K562 (cell line): ENCODE measurements around the gene HAUS1. TPM values are rescaled to one million over a fixed set of nuclear protein-coding genes. Genes with fewer than 3 reads are reported as not detected.

Experiments
- HCFC1 ChIP-seq: IDR thresholded peaks from 2 replicates; pipeline ENCODE4 v1.6.1; 2012; ENCODE audit warnings: low read depth, low read length, improper control_type of control experiment
- POLR3A ChIP-seq: IDR thresholded peaks from 2 replicates; pipeline ENCODE4 v1.6.1; 2011; ENCODE audit warnings: borderline replicate concordance, mild to moderate bottlenecking, moderate library complexity; ENCODE audit not compliant: insufficient read length, insufficient read depth; ENCODE audit errors: extremely low read depth
- PPARD ChIP-seq: fragments of 250-450 bp; sonication (Bioruptor Pico); IDR thresholded peaks from 2 replicates; pipeline ENCODE4 v1.8.0; 2022; ENCODE audit warnings: inconsistent platforms, mild to moderate bottlenecking, moderate library complexity
- PTTG1 ChIP-seq: fragments of 450-650 bp; IDR thresholded peaks from 2 replicates; pipeline ENCODE4 v1.6.1; 2016; ENCODE audit warnings: low read depth, mild to moderate bottlenecking, missing genetic modification characterization, missing compliant biosample characterization
- RFX7 ChIP-seq: fragments of 250-450 bp; sonication (Bioruptor Pico); IDR thresholded peaks from 2 replicates; pipeline ENCODE4 v1.5.1; 2021; ENCODE audit warnings: mild to moderate bottlenecking
- SIX5 ChIP-seq, 2 experiments: IDR thresholded peaks; 2 replicates each; pipeline ENCODE4 v1.6.1; 2011; ENCODE audit warnings: low read length in 2 of 2, borderline replicate concordance in 1 of 2, low read depth in 1 of 2, mild to moderate bottlenecking in 1 of 2, moderate library complexity in 1 of 2; ENCODE audit not compliant: insufficient read depth in 1 of 2
- SP2 ChIP-seq: IDR thresholded peaks from 2 replicates; pipeline ENCODE4 v1.6.1; 2011; ENCODE audit warnings: mild to moderate bottlenecking, low read depth, low read length, moderate library complexity; ENCODE audit not compliant: poor library complexity, severe bottlenecking; ENCODE audit errors: extremely low read depth
- ZNF175 ChIP-seq: fragments of 200-800 bp; sonication (Bioruptor generic); IDR thresholded peaks from 2 replicates; pipeline ENCODE4 v1.6.1; 2016; ENCODE audit warnings: low read depth, mild to moderate bottlenecking, missing genetic modification characterization, missing compliant biosample characterization
- polyA plus RNA-seq, 8 experiments: library from polyadenylated mRNA; depleted of rRNA in 4 of 8; stranded (reverse) in 5 of 8; unstranded in 3 of 8; fragments of >200 nt; fragmentation: Nextera tagmentation in 2 of 8; fragmentation: Illumina TruSeq in 1 of 8; extraction: Ambion mirVana in 2 of 8; extraction: Trizol in 1 of 8; gene quantifications; 2 replicates each; pipeline versions ENCODE4 v1.2.1 to v1.2.3, GENCODE V29; 2011 to 2014; ENCODE audit warnings: inconsistent platforms in 1 of 8, missing spikeins in 1 of 8
- total RNA-seq, 7 experiments: library from RNA; depleted of rRNA in 6 of 7; stranded (reverse); fragments of >200 nt in 6 of 7; fragmentation: Illumina TruSeq in 2 of 7; extraction: Trizol in 2 of 7; gene quantifications; 2 replicates each; pipeline versions ENCODE4 v1.2.1 to v1.2.3, GENCODE V29; 2011 to 2021; ENCODE audit warnings: low replicate concordance in 1 of 7
- TF ChIP-seq, protein P1 (sequence below): fragments of 450-650 bp; formaldehyde crosslinking; IDR thresholded peaks from 2 replicates; pipeline ENCODE4 v1.4.0; 2022; ENCODE audit warnings: missing genetic modification characterization
- TF ChIP-seq, protein P2 (sequence below): fragments of 450-650 bp; IDR thresholded peaks from 2 replicates; pipeline ENCODE4 v1.6.1; 2017; ENCODE audit warnings: antibody characterized with exemption
- TF ChIP-seq, protein P3 (sequence below): fragments of 250-450 bp; sonication (Bioruptor Pico); IDR thresholded peaks from 2 replicates; pipeline ENCODE4 v1.4.0; 2020
- TF ChIP-seq, protein P4 (sequence below): sonication (generic); formaldehyde crosslinking; IDR thresholded peaks from 2 replicates; pipeline ENCODE4 v1.8.1; 2023; ENCODE audit warnings: mild to moderate bottlenecking, missing genetic modification reagents
- TF ChIP-seq, protein P5 (sequence below): IDR thresholded peaks from 3 replicates; pipeline ENCODE4 v1.6.1; 2011; ENCODE audit warnings: borderline replicate concordance, mild to moderate bottlenecking; ENCODE audit not compliant: insufficient read length, insufficient read depth

The HAUS1 gene
- total and polyA plus RNA-seq, 9 of the 15 experiments (the other 6 are each of a cell fraction or from before 2014, with no cell fraction given): 45.6 to 135 (median 76.3) TPM

DNA sequence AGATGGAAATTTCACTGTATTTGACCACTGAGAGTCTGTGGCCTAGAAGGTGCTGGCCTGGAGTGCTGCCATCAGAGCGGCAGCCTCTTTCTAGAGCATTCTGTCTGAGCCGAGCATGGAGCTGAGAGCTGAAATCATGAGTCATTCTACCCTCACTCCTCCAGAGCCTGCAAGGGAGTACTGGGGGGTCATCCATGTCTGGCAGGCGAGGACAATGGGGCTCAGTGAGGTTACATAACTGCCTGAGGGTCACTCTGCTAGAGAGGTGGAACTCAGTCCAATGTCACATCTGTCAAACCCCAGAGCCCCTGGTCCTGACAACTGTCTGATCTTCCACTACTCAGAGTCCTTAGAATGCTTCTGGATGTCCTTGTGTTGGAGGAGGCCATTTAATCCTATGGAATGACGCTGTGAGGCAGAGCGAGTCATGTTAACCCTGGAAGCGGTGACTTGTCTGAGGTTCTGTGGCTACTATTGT, 65.3 kb downstream of the HAUS1 start (continued):
- TF ChIP-seq, protein P1, sequence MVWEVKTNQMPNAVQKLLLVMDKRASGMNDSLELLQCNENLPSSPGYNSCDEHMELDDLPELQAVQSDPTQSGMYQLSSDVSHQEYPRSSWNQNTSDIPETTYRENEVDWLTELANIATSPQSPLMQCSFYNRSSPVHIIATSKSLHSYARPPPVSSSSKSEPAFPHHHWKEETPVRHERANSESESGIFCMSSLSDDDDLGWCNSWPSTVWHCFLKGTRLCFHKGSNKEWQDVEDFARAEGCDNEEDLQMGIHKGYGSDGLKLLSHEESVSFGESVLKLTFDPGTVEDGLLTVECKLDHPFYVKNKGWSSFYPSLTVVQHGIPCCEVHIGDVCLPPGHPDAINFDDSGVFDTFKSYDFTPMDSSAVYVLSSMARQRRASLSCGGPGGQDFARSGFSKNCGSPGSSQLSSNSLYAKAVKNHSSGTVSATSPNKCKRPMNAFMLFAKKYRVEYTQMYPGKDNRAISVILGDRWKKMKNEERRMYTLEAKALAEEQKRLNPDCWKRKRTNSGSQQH (CRISPR knock-in tag): no peak
- TF ChIP-seq, protein P2, sequence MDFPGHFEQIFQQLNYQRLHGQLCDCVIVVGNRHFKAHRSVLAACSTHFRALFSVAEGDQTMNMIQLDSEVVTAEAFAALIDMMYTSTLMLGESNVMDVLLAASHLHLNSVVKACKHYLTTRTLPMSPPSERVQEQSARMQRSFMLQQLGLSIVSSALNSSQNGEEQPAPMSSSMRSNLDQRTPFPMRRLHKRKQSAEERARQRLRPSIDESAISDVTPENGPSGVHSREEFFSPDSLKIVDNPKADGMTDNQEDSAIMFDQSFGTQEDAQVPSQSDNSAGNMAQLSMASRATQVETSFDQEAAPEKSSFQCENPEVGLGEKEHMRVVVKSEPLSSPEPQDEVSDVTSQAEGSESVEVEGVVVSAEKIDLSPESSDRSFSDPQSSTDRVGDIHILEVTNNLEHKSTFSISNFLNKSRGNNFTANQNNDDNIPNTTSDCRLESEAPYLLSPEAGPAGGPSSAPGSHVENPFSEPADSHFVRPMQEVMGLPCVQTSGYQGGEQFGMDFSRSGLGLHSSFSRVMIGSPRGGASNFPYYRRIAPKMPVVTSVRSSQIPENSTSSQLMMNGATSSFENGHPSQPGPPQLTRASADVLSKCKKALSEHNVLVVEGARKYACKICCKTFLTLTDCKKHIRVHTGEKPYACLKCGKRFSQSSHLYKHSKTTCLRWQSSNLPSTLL: no peak
- no peak for TF ChIP-seq SIX5 (IDR thresholded peaks at IDR 0.05; ENCODE audit: borderline replicate concordance in 1 of 2, insufficient read depth in 1 of 2, low read depth in 1 of 2, low read length in 2 of 2)
- no peak for TF ChIP-seq PTTG1 (tag)
- no peak for TF ChIP-seq SP2
- TF ChIP-seq PPARD (CRISPR knock-in tag): no peak
- TF ChIP-seq, protein P3, sequence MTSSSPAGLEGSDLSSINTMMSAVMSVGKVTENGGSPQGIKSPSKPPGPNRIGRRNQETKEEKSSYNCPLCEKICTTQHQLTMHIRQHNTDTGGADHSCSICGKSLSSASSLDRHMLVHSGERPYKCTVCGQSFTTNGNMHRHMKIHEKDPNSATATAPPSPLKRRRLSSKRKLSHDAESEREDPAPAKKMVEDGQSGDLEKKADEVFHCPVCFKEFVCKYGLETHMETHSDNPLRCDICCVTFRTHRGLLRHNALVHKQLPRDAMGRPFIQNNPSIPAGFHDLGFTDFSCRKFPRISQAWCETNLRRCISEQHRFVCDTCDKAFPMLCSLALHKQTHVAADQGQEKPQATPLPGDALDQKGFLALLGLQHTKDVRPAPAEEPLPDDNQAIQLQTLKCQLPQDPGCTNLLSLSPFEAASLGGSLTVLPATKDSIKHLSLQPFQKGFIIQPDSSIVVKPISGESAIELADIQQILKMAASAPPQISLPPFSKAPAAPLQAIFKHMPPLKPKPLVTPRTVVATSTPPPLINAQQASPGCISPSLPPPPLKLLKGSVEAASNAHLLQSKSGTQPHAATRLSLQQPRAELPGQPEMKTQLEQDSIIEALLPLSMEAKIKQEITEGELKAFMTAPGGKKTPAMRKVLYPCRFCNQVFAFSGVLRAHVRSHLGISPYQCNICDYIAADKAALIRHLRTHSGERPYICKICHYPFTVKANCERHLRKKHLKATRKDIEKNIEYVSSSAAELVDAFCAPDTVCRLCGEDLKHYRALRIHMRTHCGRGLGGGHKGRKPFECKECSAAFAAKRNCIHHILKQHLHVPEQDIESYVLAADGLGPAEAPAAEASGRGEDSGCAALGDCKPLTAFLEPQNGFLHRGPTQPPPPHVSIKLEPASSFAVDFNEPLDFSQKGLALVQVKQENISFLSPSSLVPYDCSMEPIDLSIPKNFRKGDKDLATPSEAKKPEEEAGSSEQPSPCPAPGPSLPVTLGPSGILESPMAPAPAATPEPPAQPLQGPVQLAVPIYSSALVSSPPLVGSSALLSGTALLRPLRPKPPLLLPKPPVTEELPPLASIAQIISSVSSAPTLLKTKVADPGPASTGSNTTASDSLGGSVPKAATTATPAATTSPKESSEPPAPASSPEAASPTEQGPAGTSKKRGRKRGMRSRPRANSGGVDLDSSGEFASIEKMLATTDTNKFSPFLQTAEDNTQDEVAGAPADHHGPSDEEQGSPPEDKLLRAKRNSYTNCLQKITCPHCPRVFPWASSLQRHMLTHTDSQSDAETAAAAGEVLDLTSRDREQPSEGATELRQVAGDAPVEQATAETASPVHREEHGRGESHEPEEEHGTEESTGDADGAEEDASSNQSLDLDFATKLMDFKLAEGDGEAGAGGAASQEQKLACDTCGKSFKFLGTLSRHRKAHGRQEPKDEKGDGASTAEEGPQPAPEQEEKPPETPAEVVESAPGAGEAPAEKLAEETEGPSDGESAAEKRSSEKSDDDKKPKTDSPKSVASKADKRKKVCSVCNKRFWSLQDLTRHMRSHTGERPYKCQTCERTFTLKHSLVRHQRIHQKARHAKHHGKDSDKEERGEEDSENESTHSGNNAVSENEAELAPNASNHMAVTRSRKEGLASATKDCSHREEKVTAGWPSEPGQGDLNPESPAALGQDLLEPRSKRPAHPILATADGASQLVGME (CRISPR knock-in tag): no peak
- no peak for TF ChIP-seq ZNF175 (CRISPR knock-in tag)
- TF ChIP-seq, protein P4, sequence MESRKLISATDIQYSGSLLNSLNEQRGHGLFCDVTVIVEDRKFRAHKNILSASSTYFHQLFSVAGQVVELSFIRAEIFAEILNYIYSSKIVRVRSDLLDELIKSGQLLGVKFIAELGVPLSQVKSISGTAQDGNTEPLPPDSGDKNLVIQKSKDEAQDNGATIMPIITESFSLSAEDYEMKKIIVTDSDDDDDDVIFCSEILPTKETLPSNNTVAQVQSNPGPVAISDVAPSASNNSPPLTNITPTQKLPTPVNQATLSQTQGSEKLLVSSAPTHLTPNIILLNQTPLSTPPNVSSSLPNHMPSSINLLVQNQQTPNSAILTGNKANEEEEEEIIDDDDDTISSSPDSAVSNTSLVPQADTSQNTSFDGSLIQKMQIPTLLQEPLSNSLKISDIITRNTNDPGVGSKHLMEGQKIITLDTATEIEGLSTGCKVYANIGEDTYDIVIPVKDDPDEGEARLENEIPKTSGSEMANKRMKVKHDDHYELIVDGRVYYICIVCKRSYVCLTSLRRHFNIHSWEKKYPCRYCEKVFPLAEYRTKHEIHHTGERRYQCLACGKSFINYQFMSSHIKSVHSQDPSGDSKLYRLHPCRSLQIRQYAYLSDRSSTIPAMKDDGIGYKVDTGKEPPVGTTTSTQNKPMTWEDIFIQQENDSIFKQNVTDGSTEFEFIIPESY (CRISPR knock-in tag): no peak
- TF ChIP-seq HCFC1: no peak
- no peak for TF ChIP-seq POLR3A
- TF ChIP-seq RFX7 (CRISPR knock-in tag): no peak
- TF ChIP-seq, protein P5, sequence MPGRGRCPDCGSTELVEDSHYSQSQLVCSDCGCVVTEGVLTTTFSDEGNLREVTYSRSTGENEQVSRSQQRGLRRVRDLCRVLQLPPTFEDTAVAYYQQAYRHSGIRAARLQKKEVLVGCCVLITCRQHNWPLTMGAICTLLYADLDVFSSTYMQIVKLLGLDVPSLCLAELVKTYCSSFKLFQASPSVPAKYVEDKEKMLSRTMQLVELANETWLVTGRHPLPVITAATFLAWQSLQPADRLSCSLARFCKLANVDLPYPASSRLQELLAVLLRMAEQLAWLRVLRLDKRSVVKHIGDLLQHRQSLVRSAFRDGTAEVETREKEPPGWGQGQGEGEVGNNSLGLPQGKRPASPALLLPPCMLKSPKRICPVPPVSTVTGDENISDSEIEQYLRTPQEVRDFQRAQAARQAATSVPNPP: no peak
